ENCODE data around the gene PPFIA1.
"Not testable (repeated sequence)": the region's sequence is repeated elsewhere in the genome, so short reads cannot be mapped to it uniquely, and the experiment has no call there.

PPFIA1 gene

DNA sequence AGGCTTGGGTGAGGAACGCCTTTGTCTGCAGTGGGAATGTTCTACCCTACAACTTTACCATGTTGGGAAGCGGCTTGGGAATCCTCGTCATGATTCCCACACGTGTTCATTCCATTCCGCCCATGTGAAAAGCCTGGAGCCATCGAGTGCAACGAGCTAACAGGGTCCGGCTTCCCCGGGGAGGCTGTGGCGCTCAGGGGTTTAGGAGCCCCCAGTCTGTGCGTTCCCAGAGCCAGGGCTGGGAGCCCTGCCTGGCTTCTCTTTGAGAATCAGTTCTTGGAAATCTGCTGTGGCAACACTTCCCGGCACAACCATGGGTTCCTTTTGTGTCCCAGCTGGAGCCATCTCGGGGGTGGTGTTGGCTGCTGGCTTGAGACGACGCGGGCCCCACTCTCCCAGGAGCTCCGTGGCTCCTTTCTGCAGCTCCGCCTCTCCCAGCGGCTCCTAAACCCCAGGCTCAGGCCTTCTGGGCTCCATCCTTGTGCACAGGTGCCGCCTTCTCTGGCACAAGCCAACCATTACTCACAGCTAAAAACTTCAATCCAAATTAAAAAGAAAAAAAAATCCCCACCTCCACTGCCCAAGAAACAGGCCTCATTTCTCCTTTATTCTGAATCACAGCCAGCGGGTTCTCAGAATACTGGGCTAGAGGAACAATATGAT, 18.7 kb upstream of the PPFIA1 start:
- DNase-seq (ENCODE audit: low read depth in 3 of 3): no peak

DNA sequence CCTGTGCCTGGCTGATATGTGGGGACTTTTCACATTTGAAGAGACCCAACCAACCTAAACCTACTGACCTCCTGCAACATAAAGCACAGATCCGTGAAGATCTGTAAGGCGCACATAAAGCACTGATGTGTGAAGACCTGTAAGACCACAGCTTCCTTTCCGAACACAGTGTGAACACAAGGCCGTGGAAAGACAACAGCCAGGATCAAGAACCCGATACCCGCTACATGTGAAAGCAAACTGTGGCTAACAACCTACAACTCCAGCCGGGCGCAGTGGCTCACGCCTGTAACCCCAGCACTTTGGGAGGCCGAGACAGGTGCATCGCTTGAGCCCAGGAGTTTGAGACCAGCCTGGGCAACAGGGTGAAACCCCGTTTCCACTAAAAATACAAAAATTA, 17.6 kb upstream of the PPFIA1 start:
- DNase-seq (ENCODE audit: low read depth in 3 of 3): no peak

DNA sequence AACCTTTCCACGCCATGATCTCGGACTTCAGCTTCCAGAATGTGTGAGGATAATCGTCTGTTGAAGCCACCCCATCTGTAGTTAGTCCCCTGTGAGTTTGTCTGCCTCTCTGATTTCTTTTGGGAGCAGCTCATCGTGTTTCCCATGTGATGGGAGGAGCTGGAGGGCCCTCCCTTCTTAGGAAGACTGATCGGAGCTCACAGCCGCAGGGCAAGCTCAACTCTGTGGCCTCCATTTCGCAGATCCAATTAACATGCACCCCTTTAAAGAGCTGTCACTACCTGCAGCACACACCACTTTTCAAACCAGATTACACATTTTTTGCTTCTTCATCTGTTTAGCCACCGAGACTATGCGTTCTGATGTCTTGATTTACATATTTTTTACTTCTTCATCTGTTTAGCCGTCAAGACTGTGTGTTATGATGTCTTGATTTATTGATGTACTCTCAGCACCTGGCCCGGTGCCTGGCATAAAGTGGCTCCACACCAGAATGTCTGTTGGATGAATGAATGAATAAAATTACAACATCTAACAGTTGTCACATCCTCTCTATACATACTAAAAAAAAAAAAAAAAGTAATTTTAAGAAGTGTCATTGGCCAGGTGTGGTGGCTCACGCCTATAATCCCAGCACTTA, 14.9 kb upstream of the PPFIA1 start:
- DNase-seq (ENCODE audit: low read depth in 3 of 3): no peak

DNA sequence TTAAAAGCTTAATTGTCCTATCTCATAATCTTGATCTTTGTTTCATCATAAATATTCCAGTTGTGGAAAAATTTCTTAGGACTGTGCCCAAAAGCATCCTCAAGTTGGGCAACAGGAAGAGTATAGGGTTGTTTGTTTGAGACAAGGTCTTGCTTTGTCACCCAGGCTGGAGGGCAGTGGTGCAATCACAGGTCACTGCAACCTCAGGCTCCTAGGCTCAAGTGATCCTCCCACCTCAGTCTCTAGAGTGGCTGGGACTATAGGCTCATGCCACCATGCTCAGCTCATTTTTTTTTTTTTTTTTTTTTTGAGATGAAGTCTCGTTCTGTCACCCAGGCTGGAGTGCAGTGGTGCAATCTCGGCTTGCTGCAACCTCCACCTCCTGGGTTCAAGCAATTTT, 11.4 kb upstream of the PPFIA1 start:
- DNase-seq (ENCODE audit: low read depth in 3 of 3): not testable (repeated sequence)

DNA sequence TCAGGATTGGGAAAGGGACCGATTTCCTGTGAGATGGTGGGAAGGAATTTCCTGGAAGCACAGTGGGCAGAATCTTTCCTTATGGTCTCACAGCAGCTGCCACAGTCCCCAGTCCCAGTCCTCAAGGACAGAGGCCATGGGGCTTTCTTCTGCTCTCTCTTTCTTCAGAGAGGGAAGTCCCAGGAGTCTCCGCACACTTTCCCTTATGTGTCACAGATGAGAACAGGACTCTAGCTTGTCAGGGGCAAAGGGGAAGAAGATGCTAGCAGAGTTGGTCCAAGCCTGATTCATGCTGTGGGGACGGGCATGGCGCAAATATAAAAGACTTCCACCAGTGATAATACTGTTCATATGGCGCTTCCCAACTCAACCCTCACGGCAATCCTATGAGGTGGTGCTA, 7.5 kb upstream of the PPFIA1 start:
- DNase-seq (ENCODE audit: low read depth in 3 of 3): no peak

DNA sequence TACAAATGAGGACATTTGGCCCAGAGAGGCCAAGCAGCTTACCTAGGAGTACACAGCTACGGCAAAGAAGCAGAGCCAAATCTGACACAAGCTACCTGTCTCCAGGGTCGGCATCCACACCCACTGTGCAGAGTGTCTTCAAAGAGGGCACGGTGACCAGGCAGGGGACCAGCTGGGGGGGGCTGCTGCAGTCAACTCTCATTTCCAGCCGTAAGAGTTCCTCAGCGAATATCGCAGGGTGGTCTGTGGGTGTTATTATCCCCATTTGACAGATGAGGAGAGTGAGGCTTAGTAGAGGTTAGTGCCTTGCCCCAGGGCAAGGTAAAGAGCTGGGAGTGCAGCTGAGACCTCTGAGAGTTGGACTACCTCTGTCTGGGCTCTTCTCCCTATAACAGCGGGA, 7.1 kb upstream of the PPFIA1 start:
- DNase-seq (ENCODE audit: low read depth in 3 of 3): no peak

DNA sequence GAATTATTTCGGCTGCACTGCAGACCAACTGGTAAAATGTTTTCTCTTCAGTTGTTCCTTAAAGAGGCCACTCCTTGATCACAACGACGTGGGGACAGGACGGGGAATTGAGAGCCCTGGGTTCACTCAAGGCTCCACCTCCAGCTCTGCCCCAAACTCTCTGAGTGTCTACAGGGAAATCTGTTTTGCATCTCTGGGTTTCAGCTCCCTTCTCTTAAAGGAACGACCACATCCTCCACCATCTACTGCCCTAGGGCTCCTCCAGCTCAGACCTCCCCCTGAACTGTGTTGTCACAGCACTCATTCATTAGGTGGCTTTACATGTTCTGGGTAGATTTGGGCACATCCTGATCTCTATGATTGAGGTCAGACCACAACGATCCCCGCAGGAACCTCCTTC, 5.1 kb upstream of the PPFIA1 start:
- DNase-seq (ENCODE audit: low read depth in 3 of 3): no peak

DNA sequence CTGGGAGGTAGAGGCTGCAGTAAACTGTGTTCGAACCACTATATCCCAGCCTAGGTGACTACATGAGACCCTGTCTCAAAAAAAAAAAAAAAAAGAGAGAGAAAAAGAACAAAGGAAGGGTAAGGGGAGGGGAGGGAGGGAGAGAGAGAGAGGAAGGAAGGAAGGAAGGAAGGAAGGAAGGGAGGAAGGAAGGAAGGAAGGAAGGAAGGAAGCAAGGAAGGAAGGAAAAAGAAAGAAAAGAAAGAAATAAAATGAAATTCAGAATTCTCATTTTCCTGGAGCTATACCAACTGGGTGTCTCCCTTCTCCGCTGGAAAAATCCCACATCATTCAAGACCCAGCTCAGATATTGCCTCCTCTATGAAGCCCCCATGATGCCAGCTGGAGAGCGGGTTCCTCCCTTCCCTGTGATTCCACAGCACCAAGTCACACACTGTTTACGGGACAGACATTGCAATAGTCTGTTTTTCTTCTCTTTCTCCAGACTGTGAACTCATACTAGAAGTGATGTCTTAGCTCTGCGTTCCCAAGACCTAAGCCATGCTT, 3.0 kb upstream of the PPFIA1 start:
- DNase-seq (ENCODE audit: low read depth in 3 of 3): no peak

DNA sequence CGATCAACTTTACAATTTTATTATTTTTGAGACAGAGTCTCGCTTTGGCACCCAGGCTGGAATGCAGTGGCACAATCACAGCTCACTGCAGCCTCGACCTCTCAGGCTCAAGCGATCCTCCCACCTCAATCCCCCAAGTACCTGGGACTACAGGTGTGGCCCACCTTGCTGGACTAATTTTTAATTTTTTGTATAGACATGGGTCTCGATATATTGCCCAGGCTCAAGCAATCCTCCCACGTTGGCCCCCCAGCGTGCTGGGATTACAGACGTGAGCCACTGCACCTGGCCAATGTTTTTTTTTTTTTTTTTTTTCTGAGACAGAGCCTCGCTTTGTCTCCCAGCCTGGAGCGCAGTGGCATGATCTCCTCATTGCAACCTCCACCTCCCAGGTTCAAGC, 2.0 kb upstream of the PPFIA1 start:
- no peak for DNase-seq (ENCODE audit: low read depth in 3 of 3)

DNA sequence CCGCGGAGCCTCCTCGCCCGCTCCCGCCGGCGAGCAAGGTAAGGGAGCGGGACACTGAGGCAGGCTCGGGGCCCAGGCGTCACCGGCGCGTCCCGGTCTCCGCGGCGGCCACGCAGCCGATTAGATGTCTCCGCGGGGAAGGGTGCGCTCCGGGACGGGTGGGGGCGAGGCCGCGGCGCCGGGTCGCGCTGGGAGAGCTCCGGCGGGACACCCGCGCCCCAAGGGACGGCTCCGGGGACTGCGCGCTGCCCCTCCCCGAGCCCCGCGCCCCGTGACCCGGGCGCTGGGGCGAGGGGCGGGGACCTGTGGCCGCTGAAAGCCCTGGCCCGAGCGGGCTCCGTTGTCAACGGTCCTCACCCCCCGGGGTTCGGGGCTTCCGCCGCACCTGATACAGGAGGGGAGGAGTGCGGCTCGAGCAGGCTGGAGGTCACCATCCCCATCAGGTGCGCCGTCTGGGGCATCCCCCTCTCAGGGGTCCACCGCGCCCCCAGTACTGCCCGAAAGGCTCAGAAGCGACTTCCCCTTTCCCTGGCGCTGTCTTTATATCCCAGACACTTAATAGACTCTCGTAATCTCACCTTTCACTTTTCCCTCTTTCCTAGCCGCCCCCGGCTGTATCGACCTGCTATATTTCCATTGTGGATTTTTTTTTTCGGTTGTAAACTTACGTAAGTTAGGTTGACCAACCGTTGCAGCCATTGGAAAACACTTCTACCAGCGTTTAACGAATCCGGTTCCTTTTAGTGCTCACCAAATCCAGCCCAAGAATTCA, 573 bp downstream of the PPFIA1 start:
- peak in 2 of 3 experiments; percentile 15 to 34 for DNase-seq (ENCODE audit: low read depth in 3 of 3)

DNA sequence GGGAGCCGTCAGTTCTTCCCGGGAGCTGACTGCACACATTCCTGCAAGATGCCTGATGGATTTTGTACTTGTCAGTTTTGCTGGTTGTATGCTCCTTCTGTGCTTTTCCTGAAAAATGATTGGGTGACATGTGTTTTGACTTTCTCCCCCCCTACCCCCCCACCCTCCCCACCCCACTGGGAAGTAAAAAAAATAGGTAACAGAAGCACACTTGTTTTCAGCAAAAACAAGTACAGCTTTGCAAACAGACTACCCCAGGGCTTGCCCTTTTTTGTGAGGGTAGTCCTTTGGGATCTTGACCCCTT, 1.1 kb downstream of the PPFIA1 start:
- DNase-seq (ENCODE audit: low read depth in 3 of 3): no peak

DNA sequence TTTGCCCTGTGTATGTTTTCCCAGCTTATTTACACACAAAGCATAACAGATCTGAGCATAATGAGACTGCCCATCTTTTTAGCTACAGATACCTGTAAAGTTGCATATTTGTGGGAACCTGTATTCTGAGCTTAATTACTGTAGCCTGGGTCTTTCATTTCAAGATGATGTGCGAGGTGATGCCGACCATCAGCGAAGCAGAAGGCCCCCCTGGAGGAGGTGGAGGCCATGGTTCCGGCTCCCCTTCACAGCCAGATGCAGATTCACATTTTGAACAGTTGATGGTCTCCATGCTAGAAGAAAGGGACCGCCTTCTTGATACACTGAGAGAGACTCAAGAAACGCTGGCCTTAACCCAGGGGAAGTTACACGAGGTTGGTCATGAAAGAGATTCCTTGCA, 1.5 kb downstream of the PPFIA1 start:
- no peak for DNase-seq (ENCODE audit: low read depth in 3 of 3)

DNA sequence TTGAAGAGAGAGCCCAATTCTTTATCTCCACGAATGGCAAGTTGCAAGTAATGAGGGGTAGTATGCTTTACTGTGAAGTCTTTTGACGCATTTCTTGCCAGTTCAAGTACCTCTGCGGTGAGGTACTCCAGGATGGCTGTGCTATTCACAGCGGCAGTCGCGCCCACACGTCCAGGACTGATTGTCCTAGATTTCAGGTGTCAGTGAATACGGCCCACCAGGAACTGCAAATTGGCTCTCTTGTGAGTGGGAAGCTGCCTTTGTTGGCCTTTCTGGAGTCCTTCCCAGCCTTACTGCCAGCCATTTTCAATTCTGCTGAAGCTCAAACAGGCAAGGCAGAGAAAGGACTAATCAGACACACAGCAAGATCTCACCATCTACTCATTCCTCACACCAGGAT, 8.5 kb downstream of the PPFIA1 start:
- no peak for DNase-seq (ENCODE audit: low read depth in 3 of 3)

DNA sequence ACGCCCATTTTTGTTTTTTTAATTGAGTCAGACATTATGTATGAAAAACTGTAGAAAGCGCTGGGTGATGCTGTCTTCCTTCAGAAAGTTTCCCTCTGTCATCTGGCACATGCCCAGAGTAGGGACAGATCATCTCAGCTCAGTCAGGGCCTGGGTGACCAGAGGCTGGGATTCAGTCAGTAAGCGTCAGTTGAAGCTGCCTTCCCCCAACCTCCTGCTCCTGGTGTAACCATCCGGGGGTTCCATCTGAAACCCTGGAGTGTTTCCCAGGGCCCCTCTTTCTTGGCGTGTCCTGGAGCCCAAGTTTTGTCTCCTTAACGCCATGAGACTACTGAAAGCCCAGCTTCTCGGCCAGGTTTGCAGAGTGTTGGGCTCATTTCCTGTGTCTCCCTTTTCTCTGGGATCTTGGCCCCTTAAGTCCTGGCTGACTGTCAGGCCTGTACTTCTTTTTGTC, 10.7 kb downstream of the PPFIA1 start:
- DNase-seq (ENCODE audit: low read depth in 3 of 3): no peak

DNA sequence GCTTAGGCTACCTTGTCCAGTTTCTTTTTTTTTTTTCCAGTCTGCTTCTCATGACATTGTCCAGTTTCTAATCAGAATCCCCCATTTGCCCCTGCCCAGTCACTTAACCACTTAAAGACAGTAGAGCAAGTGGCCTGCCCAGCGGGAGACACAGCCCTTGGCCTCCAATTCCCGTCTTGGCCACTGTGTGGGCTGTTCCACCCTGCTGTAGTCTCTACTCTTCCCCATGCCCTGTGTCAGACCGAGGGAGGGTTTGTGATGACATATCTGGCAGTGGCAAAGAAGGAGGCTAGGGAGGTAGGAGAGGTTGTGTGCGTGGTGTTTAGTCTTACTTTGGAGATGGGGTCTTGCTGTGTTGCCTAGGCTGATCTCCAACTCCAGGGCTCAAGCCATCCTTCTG, 11.5 kb downstream of the PPFIA1 start:
- DNase-seq (ENCODE audit: low read depth in 3 of 3): no peak

DNA sequence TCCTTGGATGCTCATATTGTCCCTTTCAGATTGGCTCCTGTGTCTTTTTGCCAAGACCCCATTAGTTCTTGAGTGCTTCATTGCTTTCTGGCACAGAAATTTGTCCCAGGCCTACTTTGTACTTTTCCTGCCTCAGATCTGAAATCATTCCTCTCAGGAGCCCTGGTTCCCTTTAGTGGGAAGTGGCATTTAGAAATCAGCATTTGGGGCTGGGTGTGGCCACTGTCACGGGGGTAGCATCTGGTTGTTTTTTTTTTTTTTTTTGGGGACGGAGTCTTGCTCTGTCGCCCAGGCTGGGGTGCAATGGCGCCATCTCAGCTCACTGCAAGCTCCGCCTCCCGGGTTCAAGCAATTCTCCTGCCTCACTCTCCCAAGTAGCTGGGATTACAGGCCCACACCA, 18.2 kb downstream of the PPFIA1 start:
- DNase-seq (ENCODE audit: low read depth in 3 of 3): no peak

DNA sequence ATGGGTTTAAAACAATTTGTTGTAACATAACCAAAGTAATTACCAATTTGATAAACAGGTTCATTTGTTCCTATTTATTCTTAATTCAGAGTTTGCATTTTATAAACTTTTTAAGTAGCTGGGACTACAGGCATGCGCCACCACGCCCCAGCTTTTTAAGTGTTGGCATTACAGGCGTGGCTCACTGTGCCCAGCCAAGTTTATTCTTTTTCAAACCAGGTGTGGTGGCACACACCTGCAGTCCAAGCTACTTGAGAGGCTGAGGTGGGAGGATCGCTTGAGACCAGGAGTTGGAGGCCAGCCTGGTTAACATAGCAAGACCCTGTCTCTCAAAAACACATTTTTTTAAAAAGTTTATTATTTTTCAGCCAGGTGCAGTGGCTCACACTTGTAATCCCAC, 19.1 kb downstream of the PPFIA1 start:
- no peak for DNase-seq (ENCODE audit: low read depth in 3 of 3)

DNA sequence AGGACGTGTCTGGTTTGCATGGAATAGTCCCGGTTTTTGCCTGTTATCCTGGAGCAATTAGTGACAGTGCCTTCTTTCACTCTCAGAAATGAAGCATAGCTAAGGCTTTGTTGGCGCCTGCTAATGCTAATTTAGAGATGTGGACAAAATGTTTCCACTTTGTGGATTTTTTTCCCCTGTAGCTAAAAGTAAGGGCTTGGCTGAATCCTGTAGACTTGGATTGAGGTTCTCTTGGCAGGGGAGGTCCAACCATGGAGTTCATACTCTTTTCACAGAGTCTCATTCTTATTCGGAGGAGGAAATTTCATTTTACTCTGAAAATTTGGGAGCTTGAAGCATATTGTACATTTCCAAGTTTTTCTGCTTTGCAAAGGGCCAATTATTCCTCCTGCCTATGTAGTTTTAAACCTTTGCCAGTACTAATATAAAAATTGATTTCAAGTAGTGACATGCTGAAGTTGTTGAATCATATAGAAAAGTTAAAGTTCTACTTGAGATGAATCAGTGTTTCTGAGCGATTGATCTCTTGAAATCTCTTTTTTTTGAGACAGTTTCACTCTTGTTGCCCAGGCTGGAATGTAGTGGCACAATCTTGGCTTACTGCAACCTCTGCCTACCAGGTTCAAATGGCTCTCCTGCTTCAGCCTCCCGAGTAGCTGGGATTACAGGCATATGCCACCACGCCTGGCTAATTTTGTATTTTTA, 20.0 kb downstream of the PPFIA1 start:
- DNase-seq (ENCODE audit: low read depth in 3 of 3): no peak

DNA sequence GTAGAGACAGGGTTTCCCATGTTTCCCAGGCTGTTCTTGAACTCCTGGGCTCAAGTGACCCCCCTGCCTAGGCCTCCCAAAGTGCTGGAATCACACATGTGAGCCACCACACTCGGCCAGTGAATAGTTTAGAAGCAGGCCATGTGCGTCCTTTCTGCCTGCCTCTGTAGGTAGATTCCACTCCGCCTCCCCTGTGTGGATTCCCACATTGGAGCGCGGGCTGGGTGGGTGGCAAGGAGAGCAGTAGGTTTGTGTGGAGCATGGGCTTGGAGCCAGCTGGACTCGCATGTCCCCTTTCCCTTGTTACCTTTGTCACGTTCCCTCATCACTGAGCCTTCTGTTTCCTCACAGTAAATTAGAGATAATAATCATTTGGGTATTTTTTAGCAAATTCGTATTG, 21.7 kb downstream of the PPFIA1 start:
- no peak for DNase-seq (ENCODE audit: low read depth in 3 of 3)

DNA sequence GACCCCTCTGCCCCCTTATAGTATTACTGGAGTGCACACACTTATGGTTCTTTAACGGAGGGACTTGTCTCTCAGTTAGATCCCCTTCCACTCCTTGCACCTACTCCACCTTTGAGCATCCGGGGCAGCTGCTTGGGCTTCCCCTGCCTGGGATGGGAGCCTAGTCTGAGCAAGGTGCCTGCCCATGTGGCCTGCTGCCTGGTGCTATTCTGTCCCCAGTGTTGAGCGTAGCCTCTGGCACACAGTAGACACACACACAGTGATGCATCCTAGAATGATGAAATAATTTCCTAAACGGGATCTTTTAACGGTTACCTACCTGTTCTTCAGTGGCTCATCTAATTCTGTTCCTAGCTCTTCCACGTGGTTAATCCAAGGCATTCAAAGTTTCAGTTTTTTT, 22.4 kb downstream of the PPFIA1 start:
- no peak for DNase-seq (ENCODE audit: low read depth in 3 of 3)

DNA sequence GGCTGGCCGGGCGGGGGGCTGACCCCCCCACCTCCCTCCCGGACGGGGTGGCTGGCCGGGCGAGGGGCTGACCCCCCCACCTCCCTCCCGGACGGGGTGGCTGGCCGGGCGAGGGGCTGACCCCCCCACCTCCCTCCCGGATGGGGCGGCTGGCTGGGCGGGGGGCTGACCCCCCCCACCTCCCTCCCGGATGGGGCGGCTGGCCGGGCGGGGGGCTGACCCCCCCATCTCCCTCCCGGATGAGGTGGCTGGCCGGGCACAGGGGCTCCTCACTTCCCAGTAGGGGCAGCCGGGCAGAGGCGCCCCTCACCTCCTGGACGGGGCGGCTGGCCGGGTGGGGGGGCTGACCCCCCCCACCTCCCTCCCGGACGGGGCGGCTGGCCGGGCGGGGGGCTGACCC, 24.7 kb downstream of the PPFIA1 start:
- not testable (repeated sequence) for DNase-seq (ENCODE audit: low read depth in 3 of 3)

DNA sequence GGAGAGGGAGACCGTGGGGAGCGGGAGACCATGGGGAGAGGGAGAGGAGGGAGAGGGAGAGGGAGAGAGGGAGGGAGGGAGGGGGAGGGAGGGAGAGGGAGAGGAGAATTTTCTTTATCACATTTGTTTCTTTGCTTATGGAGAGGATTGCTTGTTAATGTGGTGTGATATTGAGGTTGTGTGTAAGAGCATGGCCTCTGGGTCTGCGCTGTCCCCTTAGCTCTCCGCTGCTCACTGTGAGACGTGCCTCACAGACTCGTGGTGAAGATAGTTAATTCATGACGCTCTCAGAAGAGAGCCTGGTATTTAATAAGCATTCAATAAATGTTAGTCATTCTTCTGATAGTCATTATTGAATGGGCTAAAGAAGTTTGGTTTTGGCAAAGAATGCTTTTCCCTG, 26.2 kb downstream of the PPFIA1 start:
- no peak for DNase-seq (ENCODE audit: low read depth in 3 of 3)

Data from stimulated activated CD4-positive, alpha-beta T cell treated with anti-CD3 and anti-CD28 coated beads, TNF-alpha, amount 100 ng/mL, for 4 hours (primary cell).